ENCODE data around the gene LRCH1.
A peak's percentile ranks its signal among the peaks of the same experiment; 100 is the strongest.
"Not testable (repeated sequence)": the region's sequence is repeated elsewhere in the genome, so short reads cannot be mapped to it uniquely, and the experiment has no call there.

The LRCH1 gene

DNA sequence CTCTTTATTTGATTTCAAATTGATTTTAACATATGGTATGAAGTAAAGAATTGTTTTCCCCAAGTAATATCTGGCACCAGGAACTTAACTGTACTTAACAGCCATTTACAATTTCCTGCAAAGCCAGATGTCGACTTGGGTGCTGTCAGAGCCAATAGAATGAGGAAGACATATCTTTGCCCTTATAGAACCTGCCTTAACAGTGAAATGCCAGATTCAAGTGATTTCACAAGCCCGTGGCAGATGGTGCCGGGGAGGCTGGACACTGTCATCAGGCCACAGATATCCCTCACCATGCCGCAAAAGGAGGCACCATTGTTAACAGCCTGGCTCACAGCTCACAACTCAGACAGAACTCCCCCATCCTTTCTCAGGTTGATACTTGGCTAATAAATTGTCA, 195.3 kb downstream of the LRCH1 start:
- TF ChIP-seq, protein P1, sequence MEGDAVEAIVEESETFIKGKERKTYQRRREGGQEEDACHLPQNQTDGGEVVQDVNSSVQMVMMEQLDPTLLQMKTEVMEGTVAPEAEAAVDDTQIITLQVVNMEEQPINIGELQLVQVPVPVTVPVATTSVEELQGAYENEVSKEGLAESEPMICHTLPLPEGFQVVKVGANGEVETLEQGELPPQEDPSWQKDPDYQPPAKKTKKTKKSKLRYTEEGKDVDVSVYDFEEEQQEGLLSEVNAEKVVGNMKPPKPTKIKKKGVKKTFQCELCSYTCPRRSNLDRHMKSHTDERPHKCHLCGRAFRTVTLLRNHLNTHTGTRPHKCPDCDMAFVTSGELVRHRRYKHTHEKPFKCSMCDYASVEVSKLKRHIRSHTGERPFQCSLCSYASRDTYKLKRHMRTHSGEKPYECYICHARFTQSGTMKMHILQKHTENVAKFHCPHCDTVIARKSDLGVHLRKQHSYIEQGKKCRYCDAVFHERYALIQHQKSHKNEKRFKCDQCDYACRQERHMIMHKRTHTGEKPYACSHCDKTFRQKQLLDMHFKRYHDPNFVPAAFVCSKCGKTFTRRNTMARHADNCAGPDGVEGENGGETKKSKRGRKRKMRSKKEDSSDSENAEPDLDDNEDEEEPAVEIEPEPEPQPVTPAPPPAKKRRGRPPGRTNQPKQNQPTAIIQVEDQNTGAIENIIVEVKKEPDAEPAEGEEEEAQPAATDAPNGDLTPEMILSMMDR (conservative IDR thresholded peaks at IDR 0.05; ENCODE audit: control insufficient read depth, insufficient read depth, low read depth, low read length), result no peak
- no peak for DNase-seq (ENCODE audit: low read depth)
- no peak overlapping the region for H3K4me3 ChIP-seq (ENCODE audit: control insufficient read depth, low read depth, low read length)

- DNase-seq (ENCODE audit: low read depth), result no peak
- TF ChIP-seq, protein P1 (conservative IDR thresholded peaks at IDR 0.05; ENCODE audit: control insufficient read depth, insufficient read depth, low read depth, low read length), result no peak
- H3K4me3 ChIP-seq (ENCODE audit: control insufficient read depth, low read depth, low read length), result no peak overlapping the region
Measured at GRCh38 chr13:46749951-46750350, 197.0 kb downstream of the LRCH1 start.

DNA sequence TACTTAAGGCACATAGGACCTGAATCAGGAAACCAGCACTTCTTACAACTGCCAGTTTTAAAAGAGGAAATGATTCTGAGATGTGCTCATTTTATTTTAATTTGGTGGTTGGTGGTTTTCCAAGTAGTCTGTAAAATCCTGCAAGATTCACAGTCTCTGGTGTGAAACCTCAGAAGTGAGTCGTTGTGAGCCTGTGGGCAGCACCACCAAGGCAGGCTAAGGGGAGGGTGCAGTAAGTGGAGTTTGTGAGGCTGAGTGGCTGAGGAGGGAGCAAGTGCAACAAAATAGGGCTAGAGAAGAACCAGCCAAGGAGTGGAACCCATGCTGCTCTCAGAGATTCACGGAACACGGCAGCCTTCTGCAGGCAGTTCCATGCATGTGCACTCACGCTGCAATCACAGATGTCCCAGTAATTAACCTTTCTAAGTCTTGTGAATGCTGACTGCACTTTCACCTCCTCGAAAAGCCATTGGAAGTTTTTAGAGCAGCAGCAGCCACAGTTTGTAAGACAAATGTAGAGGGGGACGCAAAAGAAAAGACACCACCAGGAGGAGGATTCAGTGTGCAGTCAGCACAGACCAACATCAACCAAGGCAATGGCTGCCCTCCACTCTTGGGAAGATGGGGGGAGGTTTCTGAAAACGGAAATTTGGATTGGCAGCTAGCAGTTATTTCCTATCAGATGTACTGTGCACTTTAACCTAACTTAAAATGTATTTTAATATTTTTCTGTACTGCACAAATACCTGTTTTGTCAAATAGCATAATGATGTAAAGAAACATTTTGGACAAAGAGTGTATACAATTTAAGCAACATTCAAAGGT, 199.1 kb downstream of the LRCH1 start:
- TF ChIP-seq, protein P1 (conservative IDR thresholded peaks at IDR 0.05; ENCODE audit: control insufficient read depth, insufficient read depth, low read depth, low read length), result no peak
- no peak overlapping the region for H3K4me3 ChIP-seq (ENCODE audit: control insufficient read depth, low read depth, low read length)
- DNase-seq (ENCODE audit: low read depth), result peak; percentile 13

DNA sequence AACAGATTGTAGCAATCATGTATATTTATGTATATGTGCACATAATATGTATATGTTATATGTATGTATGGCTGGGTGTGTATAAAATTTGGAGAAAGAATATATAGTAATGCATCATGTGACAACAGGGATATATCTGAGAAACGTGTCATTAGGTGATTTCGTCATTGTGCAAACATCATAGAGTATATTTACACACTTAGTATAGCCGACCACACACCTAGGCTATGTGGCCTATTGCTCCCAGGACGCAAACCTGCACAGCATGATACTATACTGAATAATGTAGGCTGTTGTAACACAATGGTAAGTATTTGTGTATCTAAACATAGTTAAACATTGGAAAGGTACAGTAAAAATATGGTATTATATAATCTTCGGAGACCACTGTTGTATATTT, 200.2 kb downstream of the LRCH1 start:
- TF ChIP-seq, protein P1 (conservative IDR thresholded peaks at IDR 0.05; ENCODE audit: control insufficient read depth, insufficient read depth, low read depth, low read length), result no peak
- H3K4me3 ChIP-seq (ENCODE audit: control insufficient read depth, low read depth, low read length), result no peak overlapping the region
- DNase-seq (ENCODE audit: low read depth), result no peak

DNA sequence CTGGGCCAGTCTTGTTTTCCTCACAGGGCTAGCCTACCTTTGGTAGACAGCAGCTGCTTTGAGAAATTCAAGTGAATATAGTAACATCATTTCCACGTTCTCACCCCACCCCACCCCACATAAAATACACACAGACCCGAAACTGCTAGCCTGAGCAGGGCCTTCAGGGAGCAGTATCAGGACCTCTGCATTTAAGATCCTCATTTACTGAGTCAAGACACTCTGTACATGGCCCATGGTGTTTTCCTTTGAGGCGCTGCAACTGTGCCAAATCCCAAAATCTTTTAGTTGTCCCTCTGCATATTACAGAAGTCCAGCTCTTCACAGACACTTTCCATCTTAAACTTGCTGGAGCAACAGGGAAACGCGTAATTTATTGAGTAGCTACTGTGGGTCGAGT, 200.9 kb downstream of the LRCH1 start:
- no peak overlapping the region for H3K4me3 ChIP-seq (ENCODE audit: control insufficient read depth, low read depth, low read length)
- no peak for DNase-seq (ENCODE audit: low read depth)
- TF ChIP-seq, protein P1 (conservative IDR thresholded peaks at IDR 0.05; ENCODE audit: control insufficient read depth, insufficient read depth, low read depth, low read length), result no peak

- no peak for DNase-seq (ENCODE audit: low read depth)
- H3K4me3 ChIP-seq (ENCODE audit: control insufficient read depth, low read depth, low read length), result no peak overlapping the region
- TF ChIP-seq, protein P1 (conservative IDR thresholded peaks at IDR 0.05; ENCODE audit: control insufficient read depth, insufficient read depth, low read depth, low read length), result no peak
Measured at GRCh38 chr13:46754812-46755211, 201.8 kb downstream of the LRCH1 start.

- H3K4me3 ChIP-seq (ENCODE audit: control insufficient read depth, low read depth, low read length), result not testable (repeated sequence)
Measured at GRCh38 chr13:46755508-46755907, 202.5 kb downstream of the LRCH1 start.

More at GRCh38 chr13:46755508-46755907, 202.5 kb downstream of the LRCH1 start:
- not testable (repeated sequence) for DNase-seq (ENCODE audit: low read depth)

Measured in fibroblast of mammary gland (primary cell).